HCEC 1CT (cell line): Measurements from ENCODE around the gene SMAD2.
"Not testable (repeated sequence)": the region's sequence is repeated elsewhere in the genome, so short reads cannot be mapped to it uniquely, and the experiment has no call there.

Experiments
- DNase-seq: peaks from one replicate; pipeline ENCODE4 v3.0.0-alpha.2; 2017

Gene SMAD2

DNA sequence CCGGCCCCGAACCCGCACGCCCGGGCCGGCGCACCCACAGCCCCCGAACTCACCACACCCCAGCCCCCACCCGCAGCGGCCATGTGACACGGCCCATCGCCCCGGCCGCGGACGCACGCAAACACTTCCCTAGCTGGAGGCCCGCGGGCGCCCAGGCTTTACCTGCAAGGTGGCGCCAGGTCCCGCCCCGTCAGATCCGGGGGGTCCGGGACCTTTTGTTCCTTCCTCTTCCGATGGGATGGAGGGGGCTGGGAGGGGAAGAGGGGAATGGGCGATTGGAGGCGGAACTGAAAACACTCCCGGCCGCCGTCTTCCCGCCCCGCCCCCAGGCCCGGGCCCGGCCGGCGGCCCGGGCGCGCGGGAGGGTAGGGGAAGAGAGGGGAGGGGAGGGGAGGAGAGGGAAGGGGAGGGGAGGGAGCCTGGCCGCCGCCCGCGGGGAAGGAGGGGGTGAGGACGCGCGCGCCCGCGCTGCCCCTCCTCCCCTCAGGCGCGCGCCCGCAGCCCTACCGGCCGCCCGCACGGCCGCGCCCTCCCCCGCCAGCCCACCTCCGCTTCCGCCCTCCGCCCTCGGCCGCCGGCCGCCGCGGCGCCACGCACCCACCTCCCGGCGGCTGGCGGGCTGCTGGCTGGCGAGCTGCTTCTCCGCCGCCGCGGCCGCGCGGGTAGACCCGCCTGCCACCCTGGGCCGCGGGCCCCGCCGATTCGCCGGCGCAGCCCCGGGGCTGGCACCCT is at the start of gene SMAD2:
Gene SMAD2, minus strand, starts transcription at position 461 of the 732 bp plus-strand sequence. CDS start 33,903 bp downstream, outside the sequence.
- peak; percentile 74 for DNase-seq

DNA sequence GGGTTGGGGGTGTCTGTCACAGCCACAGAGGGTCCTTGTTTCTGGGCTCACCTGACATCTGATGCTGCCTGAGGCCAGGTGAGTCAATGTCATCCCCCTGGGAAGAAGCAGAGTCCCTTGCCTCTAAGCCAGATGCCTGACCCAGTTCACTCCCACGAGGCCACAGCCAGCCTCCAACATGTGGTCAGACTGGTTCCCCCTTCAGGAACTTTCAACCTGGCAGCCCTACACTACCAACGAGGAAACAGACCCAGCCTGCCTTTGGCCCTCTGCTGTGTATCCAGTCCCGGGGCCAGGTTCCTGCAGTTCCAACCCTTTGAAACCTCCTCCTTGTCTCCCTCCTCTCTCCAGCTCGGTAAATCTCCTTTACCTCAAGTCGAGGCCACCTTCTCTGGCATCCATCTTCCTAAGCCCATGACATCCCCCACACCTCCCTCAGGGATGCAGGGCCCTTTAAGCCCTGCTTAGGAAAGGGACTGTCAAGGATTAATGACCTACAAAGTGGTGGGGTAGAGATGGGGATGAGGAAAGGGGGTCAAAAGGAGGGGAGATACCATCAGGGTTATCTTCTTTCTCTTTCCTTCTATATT is 49.2 kb upstream of the SMAD2 start:
- no peak for DNase-seq

DNA sequence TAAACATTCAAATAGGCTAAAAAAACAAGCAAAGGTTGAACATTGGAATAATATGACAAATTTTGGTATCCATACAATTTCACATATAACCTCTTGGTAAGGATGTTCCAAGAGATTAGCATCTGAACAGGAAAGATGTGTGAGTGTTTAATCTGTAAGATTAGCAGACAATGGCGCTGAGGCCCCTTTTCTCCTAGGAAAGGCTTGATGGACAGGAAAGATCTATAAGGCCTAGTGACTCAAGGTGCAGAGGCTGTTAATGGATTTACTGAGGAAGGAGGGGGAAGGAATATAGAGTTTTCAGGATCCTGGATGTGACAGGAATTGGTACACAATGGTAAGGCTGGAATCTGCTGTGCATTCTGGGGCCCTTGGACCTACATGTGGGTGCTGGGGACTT is 48.1 kb upstream of the SMAD2 start:
- no peak for DNase-seq

DNA sequence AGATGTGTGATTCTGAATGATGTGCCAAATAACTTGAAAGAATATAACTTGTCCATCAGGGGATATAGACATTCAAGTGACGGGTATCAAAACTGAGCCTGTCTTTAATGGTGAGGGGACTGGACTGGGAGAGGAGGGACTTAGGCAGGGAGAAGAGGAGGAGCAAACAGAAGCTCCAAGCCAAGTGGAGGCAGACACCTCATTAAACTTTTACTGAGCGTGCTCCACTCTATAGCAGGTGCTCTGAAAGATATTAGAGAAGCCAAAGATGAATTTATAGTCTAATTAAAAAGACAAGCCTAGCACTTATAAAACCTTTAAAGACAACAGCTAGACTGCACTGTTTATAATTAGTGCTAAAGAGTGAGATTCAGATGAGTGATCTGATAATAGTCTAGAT is 47.7 kb upstream of the SMAD2 start:
- DNase-seq, result no peak

DNA sequence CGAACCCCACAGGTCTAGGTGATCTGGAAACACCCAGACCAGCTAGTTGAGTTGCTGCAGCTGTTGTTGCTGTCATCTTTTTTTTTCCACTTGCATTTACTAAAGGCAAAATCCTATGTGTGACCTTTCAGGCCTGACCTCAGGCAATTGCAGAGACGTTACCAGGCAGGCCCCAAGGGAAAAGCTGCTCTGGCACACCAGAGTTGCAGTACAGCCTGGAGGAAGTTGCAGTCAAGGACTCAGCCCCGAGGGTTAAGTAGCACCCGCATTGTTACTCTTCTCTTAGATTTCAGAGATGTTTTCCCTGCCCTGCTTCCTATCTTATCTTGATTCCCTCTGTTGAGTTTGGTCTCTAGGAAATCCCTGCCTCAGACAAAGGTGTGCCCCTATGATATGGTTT is 45.2 kb upstream of the SMAD2 start:
- no peak for DNase-seq

DNA sequence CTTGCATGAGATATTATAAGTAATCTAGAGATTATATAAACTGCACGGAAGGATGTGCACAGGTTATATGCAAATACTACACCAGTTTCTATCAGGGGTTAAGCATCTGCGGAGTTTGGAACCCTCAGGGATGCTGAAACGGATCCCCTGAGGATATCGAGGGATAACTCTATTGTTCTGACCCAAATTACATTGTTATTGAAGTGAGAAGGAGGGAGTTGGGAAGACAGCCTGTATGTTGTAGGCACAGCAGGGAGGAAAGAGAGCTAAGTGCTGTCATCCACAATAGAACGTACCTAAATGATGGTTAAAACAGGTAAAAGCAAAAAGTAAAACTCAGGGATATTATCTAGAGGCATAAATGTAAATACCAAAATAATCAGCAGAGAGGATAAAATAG is 44.6 kb upstream of the SMAD2 start:
- DNase-seq, result no peak

DNA sequence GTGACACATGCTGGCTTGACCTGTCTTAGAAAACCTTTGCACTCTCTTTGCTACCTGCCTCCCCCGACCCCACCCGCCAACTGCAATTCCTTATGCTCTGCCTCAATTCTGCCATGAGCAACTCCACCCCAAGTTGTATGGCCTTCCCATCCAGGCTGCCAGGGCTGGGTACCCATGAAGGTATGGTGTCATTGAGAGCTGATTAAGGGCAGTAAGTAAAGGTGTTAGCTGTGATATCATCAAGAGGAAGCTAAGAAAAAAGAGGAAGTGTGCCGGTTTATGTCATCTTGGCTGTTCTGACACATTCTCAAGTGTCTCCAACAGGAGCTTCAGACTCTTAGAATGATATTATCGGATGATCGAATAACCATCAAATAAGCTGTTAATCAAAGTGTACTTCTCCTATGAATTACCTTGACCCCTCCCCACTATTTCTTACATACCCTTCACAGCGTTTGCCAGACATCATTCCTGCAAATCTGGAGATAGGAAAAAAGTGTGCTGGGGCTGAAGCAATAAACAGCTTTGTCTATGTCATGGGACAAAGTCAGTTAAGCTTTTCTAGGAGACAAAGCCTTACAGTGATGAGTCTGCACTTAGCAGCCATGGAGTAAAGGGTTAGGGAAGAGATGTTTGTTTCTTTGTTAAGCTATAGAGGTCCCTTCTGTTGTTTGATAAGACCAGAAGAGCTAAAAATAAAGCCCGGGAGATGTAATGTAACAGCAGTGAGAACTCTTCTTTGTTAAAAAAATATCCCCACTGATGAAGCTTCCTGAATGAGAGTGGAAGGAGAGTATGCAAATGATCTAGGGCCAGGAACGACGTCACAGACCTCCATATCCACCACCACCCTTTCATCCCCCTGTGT is 40.4 kb upstream of the SMAD2 start:
- DNase-seq, result no peak

DNA sequence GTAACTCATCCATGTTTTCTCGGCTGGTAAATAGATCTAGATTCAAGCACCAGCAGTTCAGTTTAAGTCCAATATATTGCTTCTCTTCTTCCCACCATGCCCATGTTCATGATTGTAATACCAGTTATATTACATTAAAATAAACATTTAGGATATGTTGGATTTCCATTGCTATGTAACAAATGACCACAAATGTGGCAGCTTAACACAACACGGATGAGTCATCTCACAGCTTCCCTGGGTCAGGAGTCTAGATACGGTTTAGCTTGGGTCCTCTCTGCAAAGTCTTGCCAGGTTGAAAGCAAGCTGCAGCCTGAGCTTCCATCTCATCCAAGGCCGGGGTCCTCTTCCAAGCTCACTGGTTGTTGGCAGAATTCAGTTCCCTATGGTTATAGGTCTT is 39.4 kb upstream of the SMAD2 start:
- DNase-seq, result peak; percentile 7

DNA sequence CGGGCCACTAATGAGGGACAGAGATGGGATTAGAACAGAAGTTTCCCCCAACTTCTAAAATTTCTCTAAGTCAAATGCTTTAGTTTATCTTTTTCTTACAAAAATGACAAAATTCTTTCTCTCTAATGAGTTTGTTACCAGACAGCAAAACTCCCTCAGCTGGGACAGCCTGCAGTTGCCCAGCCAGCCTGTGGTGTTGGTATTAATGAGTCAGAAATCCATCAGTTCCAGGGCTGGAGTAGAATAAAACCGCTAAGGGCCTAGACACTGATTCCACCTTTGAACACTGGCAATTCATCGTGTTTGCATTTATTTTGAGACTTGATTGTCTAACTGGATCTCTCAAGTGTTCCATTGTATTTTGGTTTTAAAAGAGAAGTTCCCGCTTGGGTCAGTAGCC is 38.3 kb upstream of the SMAD2 start:
- no peak for DNase-seq

DNA sequence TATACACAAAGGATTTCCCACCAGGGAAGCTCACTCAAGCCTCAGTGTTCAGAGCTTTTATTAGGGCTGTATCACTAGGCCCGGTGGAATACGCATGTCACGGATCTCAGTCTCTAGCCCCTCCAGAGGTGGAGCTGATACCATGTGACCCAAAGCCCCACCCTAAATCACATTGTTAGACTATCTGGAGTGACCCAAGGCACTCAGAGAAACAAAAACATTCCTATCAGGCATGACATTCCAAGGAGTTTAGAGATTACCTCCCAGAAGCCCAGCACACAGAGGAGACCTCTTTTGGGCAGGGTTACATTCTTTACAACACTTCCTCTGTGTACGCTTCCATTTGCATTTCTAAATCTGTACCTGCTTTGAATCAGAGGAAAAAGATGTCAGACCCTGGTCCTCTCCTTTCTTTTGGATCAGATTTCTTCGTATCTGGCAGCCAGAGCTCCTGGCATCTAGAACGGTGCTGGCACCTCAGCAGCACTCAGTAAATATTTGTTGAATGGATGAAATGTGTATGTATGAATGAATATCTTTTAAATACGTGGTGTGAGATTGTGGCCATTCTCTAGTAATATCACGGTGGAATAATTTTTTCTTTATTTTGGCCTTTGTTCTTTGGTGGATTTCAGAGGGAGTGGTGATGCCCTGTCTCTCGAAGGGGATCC is 37.7 kb upstream of the SMAD2 start:
- DNase-seq, result no peak

DNA sequence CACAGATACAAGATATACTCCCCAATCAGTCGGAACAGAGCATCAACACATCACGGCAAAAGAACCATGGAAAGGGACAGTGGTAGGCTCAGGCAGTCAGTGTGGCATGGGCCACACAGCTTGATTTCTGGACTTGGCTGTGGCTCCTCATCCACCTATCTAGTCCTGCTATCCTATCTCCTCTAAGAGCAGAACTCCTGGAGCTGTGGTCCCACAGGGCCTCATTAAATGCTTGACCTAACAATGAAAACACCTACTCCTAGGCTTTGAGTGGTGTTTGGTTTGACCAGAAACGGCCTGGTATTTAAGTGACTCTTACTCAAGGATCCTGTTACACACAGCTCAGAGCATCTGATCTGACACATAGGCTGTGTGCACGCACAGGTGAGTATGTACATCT is 33.6 kb upstream of the SMAD2 start:
- DNase-seq, result no peak

DNA sequence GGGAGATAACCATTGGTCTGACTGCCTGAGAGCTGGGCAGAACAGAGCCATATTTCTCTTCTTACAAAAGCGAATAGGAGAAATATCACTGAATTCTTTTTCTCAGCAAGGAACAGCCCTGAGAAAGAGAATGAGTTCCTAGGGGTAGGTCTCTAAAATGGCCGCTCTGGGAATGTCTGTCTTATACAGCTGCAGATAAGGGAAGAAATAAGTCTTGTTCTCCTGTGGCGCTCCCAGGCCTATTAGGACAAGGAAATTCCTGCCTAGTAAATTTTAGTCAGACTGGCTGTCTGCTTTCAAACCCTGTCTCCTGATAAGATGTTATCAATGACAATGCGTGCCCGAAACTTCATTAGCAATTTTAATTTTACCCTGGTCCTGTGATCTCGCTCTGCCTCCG is 30.5 kb upstream of the SMAD2 start:
- DNase-seq, result not testable (repeated sequence)

DNA sequence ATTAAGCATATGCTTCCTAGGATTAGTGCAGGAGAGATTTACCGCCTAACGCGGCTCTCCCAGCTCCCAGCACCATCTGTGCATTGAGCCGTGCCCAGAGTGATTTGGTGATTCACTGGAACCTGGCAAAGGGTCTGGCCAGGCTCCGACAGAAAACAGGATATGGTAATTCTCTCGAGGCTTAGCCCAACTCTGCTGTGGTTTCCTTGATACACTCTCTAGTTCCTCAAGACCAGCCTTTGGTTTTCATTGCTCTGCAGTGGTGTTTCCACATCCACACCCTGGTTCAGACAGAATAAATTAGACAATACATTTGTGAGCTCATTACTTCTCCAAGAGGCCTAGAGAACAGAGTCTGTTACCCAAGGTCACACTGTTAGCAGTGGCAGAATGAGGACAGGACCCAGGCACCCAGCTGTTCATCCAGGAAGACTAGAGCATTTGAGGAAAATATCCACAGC is 23.0 kb upstream of the SMAD2 start:
- DNase-seq, result peak; percentile 17

DNA sequence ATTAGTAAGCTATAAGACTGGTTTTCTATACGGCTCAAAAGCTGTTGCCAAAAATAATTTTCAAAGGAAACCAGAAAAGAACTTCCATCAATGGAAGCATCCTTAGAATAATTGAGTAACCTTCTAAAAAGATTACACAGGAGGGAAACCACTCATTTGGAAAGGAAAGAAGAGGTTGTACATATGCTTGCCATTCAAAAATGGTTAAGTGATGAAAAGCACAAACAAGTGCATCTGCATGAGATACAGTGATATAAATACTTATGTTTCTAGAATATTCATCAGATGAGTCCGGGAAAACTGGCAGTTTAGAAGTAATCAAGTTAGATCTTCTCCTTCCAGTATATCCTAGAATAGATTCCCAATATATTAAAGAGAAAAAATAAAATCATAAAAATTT is 20.1 kb upstream of the SMAD2 start:
- no peak for DNase-seq

DNA sequence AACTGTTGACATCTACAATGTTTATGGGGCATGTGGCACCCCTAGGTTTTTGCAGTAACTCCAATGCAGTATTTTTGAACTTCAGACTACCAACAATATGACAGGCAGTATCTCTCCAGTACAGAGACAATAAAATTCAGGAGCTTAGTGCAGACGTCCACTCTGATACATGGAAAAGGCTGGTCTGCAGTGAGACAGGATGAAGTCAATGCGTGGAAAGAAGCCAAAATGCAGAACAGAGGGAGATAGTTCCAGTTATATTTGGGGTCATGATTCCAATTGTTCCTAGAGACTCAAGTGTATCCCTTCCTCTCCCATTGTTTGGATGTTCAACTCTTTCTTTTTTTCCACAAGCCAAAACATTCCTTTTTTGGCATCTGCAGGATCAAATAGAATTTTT is 18.7 kb upstream of the SMAD2 start:
- DNase-seq, result no peak

DNA sequence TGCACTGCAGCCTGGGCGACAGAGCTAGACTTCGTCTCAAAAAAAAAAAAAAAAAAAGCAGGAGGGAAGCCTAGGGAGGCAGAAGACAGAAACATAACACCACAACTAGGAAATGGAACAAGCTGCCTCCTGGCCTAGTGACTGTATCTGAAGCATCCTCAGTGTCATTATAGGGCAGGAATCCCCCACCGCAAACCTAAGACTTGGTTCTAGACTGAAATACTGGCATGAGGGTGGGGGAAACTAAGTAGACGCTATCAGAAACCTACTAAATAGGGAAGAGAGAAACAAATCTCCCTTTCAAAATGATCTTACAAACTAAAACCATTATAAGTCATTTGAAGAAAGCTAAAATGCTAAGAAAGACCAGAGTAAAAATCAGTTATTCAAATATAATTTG is 16.4 kb upstream of the SMAD2 start:
- DNase-seq, result no peak

DNA sequence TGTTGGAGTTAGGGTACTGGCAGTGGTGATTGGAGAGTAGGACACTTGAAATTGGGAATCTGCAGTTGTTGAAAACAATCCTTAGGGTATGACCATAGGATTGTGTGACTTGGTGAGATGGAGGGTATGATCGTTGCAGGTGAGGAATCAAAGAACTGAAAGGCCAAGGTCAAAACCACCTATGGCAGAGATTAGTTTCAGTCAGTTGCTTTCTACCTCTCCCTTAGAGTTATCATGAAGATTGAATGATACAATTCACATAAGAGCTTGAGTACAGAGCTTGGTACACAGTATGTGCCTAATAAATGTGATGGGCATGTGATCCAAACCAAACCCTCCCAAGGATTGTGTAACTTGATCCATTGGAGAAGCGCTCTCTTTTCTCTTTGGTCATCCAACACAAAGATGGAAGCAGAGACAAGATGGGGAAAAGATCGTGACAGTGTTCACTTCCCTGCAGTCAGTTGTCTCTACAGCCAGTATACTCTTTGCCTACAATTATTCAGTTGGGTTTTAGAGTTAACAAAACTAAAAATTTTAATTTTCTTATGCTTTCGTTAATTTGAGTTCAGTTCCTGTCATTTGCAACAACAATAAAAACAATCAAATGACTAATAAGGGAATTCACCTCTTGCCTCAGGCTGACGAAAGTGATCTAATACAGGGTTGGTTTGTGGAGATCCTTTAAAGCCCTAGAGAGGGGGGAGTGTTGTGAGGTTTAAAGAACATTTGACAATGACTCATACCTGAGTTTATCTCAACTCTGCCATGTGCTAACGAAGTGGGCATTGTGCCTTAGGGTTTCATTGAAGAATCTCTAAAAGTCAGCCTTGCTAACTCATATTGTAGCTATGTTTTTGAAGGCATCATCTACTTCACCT is 14.8 kb upstream of the SMAD2 start:
- DNase-seq, result peak; percentile 52

DNA sequence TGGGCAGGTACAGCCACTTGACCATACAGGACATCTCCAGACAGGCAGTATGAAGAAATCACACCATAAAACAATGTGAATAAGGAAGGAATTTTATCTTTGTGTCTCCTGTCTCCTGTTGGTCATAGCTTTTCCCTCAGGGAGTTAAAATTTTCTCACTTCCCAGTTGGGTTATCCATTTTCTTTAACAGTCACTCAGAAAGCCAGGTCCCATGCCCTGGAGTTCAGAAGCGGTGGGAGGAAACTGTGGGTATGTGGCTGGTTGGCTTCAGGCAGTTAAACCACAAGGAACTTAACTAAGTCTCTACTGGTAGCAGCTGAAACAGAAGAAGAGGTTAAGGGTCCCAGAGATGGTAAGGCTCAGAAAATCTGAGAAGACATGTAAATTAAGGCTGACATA is 6.5 kb upstream of the SMAD2 start:
- DNase-seq, result no peak

DNA sequence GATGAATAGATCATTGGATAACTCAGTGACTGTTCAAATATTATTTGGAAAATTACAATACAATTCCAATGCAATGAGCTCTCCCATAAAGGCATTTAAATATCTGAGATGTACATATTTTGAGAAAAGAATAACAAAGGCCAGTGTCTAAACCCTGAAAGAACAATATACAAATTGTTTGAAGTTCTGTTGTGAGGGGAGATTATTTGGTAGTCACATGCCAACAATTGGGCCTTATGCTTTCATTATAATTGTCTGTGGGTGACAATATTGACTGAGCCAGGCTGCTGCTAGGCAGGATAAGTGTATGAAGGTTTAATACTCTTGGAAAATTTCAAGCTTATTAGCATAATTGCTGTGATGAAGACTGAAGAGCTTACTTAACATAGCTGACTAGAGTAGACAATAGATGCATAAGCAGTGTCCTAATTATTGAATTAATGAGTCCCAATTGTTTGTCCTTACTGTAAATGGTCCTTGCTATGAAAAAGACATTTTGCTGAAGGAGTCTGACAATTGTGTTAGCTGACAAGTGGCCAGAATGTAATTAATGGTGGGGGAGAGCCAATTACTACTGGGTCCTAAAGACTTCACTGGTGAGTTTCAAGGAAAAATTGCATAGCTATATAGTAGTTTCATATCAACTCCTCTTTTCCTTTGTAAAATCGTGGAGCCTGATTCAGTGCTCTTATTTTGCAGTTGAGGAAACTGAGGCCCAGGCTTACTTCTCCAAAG is 5.0 kb upstream of the SMAD2 start:
- DNase-seq, result no peak

DNA sequence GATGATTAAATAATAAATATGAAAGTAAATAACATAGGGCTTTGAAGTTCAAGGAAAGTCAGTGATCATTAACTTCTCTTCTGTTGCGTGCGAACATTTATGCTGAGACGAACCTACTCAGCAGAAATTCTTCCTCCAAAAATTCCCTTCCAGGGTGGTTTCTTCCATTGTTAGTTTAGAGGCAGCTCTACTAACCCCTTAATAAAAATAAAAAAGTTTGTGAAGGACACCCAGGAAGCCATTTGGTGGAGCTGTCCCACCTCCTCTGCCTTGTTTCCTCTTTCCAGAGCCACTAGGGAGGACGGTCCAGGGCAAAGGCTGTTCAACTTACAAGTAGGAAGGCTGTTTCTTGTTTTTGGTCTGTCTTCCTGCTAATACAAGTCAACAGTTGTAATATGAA is 2.1 kb upstream of the SMAD2 start:
- DNase-seq, result no peak

DNA sequence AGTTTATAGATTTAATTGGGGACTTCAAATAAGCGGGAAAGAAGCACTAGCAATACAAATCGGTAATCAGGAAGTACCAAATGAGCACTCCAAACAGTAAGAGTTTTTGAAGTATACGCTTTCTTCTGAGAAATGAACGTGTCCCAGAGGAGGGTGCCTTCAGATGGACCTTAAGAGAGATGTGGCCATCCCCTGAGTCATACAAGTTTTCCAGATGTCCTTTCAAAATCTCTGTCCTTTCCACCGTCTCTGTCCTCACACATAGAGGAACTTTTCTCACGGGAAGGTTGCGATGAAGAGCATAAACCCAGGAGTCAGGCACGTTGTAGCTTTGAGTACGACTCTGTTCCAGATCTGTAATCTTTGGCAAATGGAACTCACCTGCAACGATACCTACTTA is 1.7 kb upstream of the SMAD2 start:
- DNase-seq, result no peak

DNA sequence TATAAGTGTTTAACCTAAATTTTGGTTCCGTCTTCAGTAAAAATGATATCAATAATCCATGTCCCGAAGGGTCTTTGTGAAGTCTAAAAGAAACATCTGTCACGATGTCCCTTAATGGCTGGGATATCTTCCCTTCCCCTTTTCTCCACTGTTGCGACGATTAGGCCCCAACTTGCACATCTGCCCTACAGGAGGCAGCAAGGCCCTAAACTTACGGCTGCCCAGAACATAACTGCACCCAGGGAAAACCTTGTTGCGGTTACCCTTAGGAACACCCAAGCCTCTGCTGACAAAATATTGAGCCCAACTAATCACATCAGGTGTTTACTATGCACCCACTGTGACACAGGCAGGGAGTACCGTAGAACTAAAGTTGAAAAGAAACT is 1.3 kb upstream of the SMAD2 start:
- no peak for DNase-seq
